GM12878 (cell line): ENCODE results near the gene C15orf62. TPM values are rescaled to one million over a fixed set of nuclear protein-coding genes. Genes with fewer than 3 reads are reported as not detected.

Experiments used
- EED ChIP-seq: sonication (generic); IDR thresholded peaks from 2 replicates; pipeline ENCODE4 v1.6.1; 2016; ENCODE audit warnings: antibody characterized with exemption, low read depth
- EP300 ChIP-seq, 2 experiments: fragments of 150-350 bp in 1 of 2; IDR thresholded peaks; 2 replicates each; pipeline ENCODE4 v1.6.1; 2011 to 2012; ENCODE audit warnings: low read depth in 2 of 2, low read length in 2 of 2, borderline replicate concordance in 1 of 2, improper control_type of control experiment in 1 of 2, inconsistent platforms in 1 of 2; ENCODE audit not compliant: control insufficient read depth in 1 of 2
- POLR2AphosphoS2 ChIP-seq: IDR thresholded peaks from 2 replicates; pipeline ENCODE4 v1.6.1; 2011; ENCODE audit warnings: low read depth, mild to moderate bottlenecking, low read length, improper control_type of control experiment, moderate library complexity
- RAD51 ChIP-seq: fragments of 450-650 bp; IDR thresholded peaks from 2 replicates; pipeline ENCODE4 v1.6.1; 2016; ENCODE audit warnings: moderate library complexity, mild to moderate bottlenecking, inconsistent platforms
- SP1 ChIP-seq: IDR thresholded peaks from one replicate; pipeline ENCODE4 v1.6.1; 2011; ENCODE audit warnings: low read depth, low read length
- SREBF1 ChIP-seq: IDR thresholded peaks from 2 replicates; pipeline ENCODE4 v1.6.1; 2012; ENCODE audit warnings: mild to moderate bottlenecking, low read length
- TCF3 ChIP-seq: IDR thresholded peaks from 2 replicates; pipeline ENCODE4 v1.6.1; 2012; ENCODE audit warnings: low read depth, mild to moderate bottlenecking, low read length, borderline replicate concordance; ENCODE audit not compliant: insufficient read depth
- YBX1 ChIP-seq: fragments of 450-650 bp; IDR thresholded peaks from 2 replicates; pipeline ENCODE4 v1.6.1; 2016; ENCODE audit warnings: antibody characterized with exemption
- ZSCAN29 ChIP-seq: fragments of 450-650 bp; IDR thresholded peaks from 2 replicates; pipeline ENCODE4 v1.6.1; 2017; ENCODE audit warnings: mild to moderate bottlenecking, moderate library complexity
- polyA plus RNA-seq, 11 experiments: library from polyadenylated mRNA; depleted of rRNA in 4 of 11; unstranded in 6 of 11; stranded (reverse) in 5 of 11; fragments of >200 nt; fragmentation: Nextera tagmentation in 4 of 11; fragmentation: Illumina TruSeq in 1 of 11; extraction: Ambion mirVana in 4 of 11; extraction: Trizol in 1 of 11; gene quantifications; 1 replicate in 1 of 11; 2 replicates in 10 of 11; pipeline versions ENCODE4 v1.2.1 to v1.2.3, GENCODE V29; 2011 to 2016; ENCODE audit warnings: inconsistent platforms in 2 of 11, missing spikeins in 2 of 11, low read depth in 1 of 11
- total RNA-seq, 4 experiments: library from RNA; depleted of rRNA in 3 of 4; stranded (reverse); fragments of >200 nt in 3 of 4; fragmentation: Illumina TruSeq in 1 of 4; extraction: Trizol in 1 of 4; gene quantifications; 2 replicates each; pipeline versions ENCODE4 v1.2.1 to v1.2.3, GENCODE V29; 2013 to 2021
- TF ChIP-seq, protein P1 (sequence below): IDR thresholded peaks from 2 replicates; pipeline ENCODE4 v1.6.1; 2012; ENCODE audit warnings: improper control_type of control experiment, low read depth, low read length; ENCODE audit not compliant: insufficient replicate concordance
- TF ChIP-seq, protein P2 (sequence below): fragments of 450-650 bp; IDR thresholded peaks from 2 replicates; pipeline ENCODE4 v1.6.1; 2016; ENCODE audit warnings: mild to moderate bottlenecking
- TF ChIP-seq, protein P3 (sequence below): fragments of 450-650 bp; IDR thresholded peaks from 2 replicates; pipeline ENCODE4 v1.6.1; 2016; ENCODE audit warnings: mild to moderate bottlenecking, moderate library complexity, borderline replicate concordance
- TF ChIP-seq, protein P4 (sequence below): fragments of 150-350 bp; IDR thresholded peaks from 2 replicates; pipeline ENCODE4 v1.6.1; 2016; ENCODE audit warnings: low read depth, low read length

The C15orf62 gene
- total and polyA plus RNA-seq, 10 of the 15 experiments (the other 5 are each of a cell fraction or from before 2014, with no cell fraction given) = 0.06 to 0.68 (median 0.40) TPM; not detected in 1

DNA sequence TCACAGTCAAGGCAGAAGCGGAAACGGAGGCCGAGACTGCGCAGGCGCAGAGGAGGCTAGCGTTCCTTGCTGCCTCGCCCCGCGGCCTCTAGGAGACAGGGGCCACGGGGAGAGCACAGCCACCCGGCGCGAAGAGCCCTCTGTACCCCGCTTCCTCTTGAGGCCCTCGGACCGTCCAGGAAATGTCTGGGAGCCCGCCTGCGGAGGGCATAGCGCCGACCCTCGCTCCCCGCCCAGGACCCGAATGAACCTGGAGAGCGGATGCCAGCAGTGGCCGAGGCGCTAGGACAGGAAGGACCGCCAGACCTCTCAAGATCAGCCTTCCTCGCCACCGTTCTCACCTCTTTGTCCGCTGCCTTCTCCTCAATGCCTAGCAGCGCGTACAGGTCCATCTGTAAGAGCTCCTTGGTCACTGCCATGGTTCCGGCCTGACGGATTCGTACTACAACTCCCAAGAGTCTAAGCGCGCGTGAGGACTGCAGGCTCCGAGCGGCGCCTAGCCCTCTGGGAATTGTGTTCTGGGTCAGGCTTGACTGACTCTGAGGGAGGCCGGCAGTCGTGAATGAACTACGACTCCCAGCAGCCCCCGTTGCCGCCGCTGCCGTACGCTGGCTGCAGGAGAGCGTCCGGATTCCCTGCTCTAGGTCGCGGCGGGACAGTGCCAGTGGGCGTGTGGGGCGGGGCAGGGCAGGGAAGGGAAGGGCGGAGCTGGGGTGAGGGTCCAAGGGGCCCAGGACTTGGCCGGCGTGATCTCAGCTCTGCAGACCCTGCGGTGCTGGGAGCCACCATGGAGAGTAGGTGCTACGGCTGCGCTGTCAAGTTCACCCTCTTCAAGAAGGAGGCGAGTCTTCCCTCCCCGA is 37.5 kb downstream of the C15orf62 start, which contains the start of the genes DNAJC17 and ZFYVE19 (continued):
- TF ChIP-seq, protein P1, sequence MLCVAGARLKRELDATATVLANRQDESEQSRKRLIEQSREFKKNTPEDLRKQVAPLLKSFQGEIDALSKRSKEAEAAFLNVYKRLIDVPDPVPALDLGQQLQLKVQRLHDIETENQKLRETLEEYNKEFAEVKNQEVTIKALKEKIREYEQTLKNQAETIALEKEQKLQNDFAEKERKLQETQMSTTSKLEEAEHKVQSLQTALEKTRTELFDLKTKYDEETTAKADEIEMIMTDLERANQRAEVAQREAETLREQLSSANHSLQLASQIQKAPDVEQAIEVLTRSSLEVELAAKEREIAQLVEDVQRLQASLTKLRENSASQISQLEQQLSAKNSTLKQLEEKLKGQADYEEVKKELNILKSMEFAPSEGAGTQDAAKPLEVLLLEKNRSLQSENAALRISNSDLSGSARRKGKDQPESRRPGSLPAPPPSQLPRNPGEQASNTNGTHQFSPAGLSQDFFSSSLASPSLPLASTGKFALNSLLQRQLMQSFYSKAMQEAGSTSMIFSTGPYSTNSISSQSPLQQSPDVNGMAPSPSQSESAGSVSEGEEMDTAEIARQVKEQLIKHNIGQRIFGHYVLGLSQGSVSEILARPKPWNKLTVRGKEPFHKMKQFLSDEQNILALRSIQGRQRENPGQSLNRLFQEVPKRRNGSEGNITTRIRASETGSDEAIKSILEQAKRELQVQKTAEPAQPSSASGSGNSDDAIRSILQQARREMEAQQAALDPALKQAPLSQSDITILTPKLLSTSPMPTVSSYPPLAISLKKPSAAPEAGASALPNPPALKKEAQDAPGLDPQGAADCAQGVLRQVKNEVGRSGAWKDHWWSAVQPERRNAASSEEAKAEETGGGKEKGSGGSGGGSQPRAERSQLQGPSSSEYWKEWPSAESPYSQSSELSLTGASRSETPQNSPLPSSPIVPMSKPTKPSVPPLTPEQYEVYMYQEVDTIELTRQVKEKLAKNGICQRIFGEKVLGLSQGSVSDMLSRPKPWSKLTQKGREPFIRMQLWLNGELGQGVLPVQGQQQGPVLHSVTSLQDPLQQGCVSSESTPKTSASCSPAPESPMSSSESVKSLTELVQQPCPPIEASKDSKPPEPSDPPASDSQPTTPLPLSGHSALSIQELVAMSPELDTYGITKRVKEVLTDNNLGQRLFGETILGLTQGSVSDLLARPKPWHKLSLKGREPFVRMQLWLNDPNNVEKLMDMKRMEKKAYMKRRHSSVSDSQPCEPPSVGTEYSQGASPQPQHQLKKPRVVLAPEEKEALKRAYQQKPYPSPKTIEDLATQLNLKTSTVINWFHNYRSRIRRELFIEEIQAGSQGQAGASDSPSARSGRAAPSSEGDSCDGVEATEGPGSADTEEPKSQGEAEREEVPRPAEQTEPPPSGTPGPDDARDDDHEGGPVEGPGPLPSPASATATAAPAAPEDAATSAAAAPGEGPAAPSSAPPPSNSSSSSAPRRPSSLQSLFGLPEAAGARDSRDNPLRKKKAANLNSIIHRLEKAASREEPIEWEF = no peak
- TF ChIP-seq POLR2AphosphoS2 = peak; percentile 68
- no peak for TF ChIP-seq SP1
- no peak for TF ChIP-seq RAD51
- TF ChIP-seq, protein P2, sequence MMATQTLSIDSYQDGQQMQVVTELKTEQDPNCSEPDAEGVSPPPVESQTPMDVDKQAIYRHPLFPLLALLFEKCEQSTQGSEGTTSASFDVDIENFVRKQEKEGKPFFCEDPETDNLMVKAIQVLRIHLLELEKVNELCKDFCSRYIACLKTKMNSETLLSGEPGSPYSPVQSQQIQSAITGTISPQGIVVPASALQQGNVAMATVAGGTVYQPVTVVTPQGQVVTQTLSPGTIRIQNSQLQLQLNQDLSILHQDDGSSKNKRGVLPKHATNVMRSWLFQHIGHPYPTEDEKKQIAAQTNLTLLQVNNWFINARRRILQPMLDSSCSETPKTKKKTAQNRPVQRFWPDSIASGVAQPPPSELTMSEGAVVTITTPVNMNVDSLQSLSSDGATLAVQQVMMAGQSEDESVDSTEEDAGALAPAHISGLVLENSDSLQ = peak; percentile 60
- TF ChIP-seq SREBF1 = peak; percentile 79
- no peak for TF ChIP-seq EP300 (IDR thresholded peaks at IDR 0.05; ENCODE audit: borderline replicate concordance in 1 of 2, control insufficient read depth in 1 of 2, low read depth in 2 of 2, low read length in 2 of 2)
- TF ChIP-seq, protein P3, sequence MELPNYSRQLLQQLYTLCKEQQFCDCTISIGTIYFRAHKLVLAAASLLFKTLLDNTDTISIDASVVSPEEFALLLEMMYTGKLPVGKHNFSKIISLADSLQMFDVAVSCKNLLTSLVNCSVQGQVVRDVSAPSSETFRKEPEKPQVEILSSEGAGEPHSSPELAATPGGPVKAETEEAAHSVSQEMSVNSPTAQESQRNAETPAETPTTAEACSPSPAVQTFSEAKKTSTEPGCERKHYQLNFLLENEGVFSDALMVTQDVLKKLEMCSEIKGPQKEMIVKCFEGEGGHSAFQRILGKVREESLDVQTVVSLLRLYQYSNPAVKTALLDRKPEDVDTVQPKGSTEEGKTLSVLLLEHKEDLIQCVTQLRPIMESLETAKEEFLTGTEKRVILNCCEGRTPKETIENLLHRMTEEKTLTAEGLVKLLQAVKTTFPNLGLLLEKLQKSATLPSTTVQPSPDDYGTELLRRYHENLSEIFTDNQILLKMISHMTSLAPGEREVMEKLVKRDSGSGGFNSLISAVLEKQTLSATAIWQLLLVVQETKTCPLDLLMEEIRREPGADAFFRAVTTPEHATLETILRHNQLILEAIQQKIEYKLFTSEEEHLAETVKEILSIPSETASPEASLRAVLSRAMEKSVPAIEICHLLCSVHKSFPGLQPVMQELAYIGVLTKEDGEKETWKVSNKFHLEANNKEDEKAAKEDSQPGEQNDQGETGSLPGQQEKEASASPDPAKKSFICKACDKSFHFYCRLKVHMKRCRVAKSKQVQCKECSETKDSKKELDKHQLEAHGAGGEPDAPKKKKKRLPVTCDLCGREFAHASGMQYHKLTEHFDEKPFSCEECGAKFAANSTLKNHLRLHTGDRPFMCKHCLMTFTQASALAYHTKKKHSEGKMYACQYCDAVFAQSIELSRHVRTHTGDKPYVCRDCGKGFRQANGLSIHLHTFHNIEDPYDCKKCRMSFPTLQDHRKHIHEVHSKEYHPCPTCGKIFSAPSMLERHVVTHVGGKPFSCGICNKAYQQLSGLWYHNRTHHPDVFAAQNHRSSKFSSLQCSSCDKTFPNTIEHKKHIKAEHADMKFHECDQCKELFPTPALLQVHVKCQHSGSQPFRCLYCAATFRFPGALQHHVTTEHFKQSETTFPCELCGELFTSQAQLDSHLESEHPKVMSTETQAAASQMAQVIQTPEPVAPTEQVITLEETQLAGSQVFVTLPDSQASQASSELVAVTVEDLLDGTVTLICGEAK = peak; percentile 68; the same call in 1 of the 2 replicates
- TF ChIP-seq EED = no peak
- TF ChIP-seq ZSCAN29 = no peak
- TF ChIP-seq, protein P4, sequence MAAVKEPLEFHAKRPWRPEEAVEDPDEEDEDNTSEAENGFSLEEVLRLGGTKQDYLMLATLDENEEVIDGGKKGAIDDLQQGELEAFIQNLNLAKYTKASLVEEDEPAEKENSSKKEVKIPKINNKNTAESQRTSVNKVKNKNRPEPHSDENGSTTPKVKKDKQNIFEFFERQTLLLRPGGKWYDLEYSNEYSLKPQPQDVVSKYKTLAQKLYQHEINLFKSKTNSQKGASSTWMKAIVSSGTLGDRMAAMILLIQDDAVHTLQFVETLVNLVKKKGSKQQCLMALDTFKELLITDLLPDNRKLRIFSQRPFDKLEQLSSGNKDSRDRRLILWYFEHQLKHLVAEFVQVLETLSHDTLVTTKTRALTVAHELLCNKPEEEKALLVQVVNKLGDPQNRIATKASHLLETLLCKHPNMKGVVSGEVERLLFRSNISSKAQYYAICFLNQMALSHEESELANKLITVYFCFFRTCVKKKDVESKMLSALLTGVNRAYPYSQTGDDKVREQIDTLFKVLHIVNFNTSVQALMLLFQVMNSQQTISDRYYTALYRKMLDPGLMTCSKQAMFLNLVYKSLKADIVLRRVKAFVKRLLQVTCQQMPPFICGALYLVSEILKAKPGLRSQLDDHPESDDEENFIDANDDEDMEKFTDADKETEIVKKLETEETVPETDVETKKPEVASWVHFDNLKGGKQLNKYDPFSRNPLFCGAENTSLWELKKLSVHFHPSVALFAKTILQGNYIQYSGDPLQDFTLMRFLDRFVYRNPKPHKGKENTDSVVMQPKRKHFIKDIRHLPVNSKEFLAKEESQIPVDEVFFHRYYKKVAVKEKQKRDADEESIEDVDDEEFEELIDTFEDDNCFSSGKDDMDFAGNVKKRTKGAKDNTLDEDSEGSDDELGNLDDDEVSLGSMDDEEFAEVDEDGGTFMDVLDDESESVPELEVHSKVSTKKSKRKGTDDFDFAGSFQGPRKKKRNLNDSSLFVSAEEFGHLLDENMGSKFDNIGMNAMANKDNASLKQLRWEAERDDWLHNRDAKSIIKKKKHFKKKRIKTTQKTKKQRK = no peak
- no peak for TF ChIP-seq YBX1
- TF ChIP-seq TCF3 = no peak
